MM.1S (cell line): Measurements from ENCODE around the gene COX8C.

ENCODE experiments used
- DNase-seq: peaks from one replicate; pipeline ENCODE4 v3.0.0-alpha.2; 2015
- H2AFZ ChIP-seq: fragments of 300-600 bp; sonication (generic); 2 replicates; pipeline ENCODE4 v1.6.0; 2016; ENCODE audit warnings: antibody characterized with exemption, low read length
- H3F3A ChIP-seq: fragments of 300-600 bp; sonication (generic); 2 replicates; pipeline ENCODE4 v1.6.1; 2016; ENCODE audit warnings: mild to moderate bottlenecking, antibody characterized with exemption, low read length, moderate library complexity, mixed read lengths; ENCODE audit not compliant: insufficient read depth
- H3K27ac ChIP-seq: fragments of 300-600 bp; sonication (generic); 2 replicates; pipeline ENCODE4 v1.5.1; 2016; ENCODE audit warnings: mild to moderate bottlenecking, low read length
- H3K27me3 ChIP-seq: fragments of 300-600 bp; sonication (generic); replicated peaks from 2 replicates; pipeline ENCODE4 v1.6.0; 2016; ENCODE audit warnings: low read length; ENCODE audit not compliant: insufficient read depth
- H3K36me3 ChIP-seq: fragments of 300-600 bp; sonication (generic); replicated peaks from 2 replicates; pipeline ENCODE4 v1.6.1; 2016; ENCODE audit warnings: mild to moderate bottlenecking, low read length, mixed read lengths; ENCODE audit not compliant: insufficient read depth
- H3K4me1 ChIP-seq: fragments of 300-600 bp; sonication (generic); 2 replicates; pipeline ENCODE4 v1.6.1; 2016; ENCODE audit warnings: low read length, mixed read lengths
- H3K4me2 ChIP-seq: fragments of 300-600 bp; sonication (generic); 2 replicates; pipeline ENCODE4 v1.6.0; 2016; ENCODE audit warnings: low read depth, low read length
- H3K4me3 ChIP-seq: fragments of 300-600 bp; sonication (generic); 2 replicates; pipeline ENCODE4 v1.5.1; 2016; ENCODE audit warnings: low read length, mixed read lengths
- H3K79me2 ChIP-seq: fragments of 300-600 bp; sonication (generic); 2 replicates; pipeline ENCODE4 v1.6.1; 2016; ENCODE audit warnings: mixed run types, low read length, mixed read lengths
- H3K9ac ChIP-seq: fragments of 300-600 bp; sonication (generic); 2 replicates; pipeline ENCODE4 v1.6.1; 2016; ENCODE audit warnings: low read length, mixed read lengths
- H3K9me2 ChIP-seq: fragments of 300-600 bp; sonication (generic); replicated peaks from 2 replicates; pipeline ENCODE4 v1.6.1; 2016; ENCODE audit warnings: mild to moderate bottlenecking, low read length, mixed read lengths; ENCODE audit not compliant: insufficient read depth
- H3K9me3 ChIP-seq: fragments of 300-600 bp; sonication (generic); replicated peaks from 2 replicates; pipeline ENCODE4 v1.6.1; 2016; ENCODE audit warnings: mild to moderate bottlenecking, low read length, mixed read lengths; ENCODE audit not compliant: insufficient read depth
- H4K20me1 ChIP-seq: fragments of 300-600 bp; sonication (generic); 2 replicates; pipeline ENCODE4 v1.6.1; 2016; ENCODE audit warnings: mild to moderate bottlenecking, low read length, moderate library complexity, mixed read lengths; ENCODE audit not compliant: insufficient read depth
- CTCF ChIP-seq: fragments of 300-600 bp; sonication (generic); IDR thresholded peaks from 2 replicates; pipeline ENCODE4 v1.5.1; 2016; ENCODE audit warnings: antibody characterized with exemption, low read length, mixed read lengths
- EZH2 ChIP-seq: fragments of 300-600 bp; sonication (generic); optimal IDR thresholded peaks from 2 replicates; pipeline ENCODE3; 2017; ENCODE audit warnings: low read depth, mild to moderate bottlenecking, antibody characterized with exemption, low read length, mixed read lengths
- EZH2phosphoT487 ChIP-seq: fragments of 300-600 bp; sonication (generic); IDR thresholded peaks from 2 replicates; pipeline ENCODE4 v1.6.1; 2018; ENCODE audit warnings: antibody characterized with exemption, low read length

The COX8C gene

GRCh38 chr14:93332397-93332852 lies 14.6 kb upstream of the COX8C start:
- H3K79me2 ChIP-seq = peaks cover 49% of the 10 kb centered on the region
- H3K9me2 ChIP-seq = no peaks in the 10 kb centered on the region
- peak overlapping the region; percentile 67; the same call in 1 of the 2 replicates for H3K27ac ChIP-seq
- peaks cover 9% of the 10 kb centered on the region; the same call in 1 of the 2 replicates for H3F3A ChIP-seq
- H4K20me1 ChIP-seq = no peaks in the 10 kb centered on the region
- no peak overlapping the region for H2AFZ ChIP-seq
- no peaks in the 10 kb centered on the region for H3K36me3 ChIP-seq
- H3K4me1 ChIP-seq = peaks cover 6% of the 10 kb centered on the region; the same call in 1 of the 2 replicates
- TF ChIP-seq EZH2 = no peak
- TF ChIP-seq EZH2phosphoT487 = no peak
- TF ChIP-seq CTCF = no peak
- peak overlapping the region; percentile 85; the same call in 1 of the 2 replicates for H3K4me2 ChIP-seq
- no peaks in the 10 kb centered on the region for H3K27me3 ChIP-seq
- DNase-seq = peak; percentile 46
- H3K9ac ChIP-seq = peak overlapping the region; percentile 81
- no peaks in the 10 kb centered on the region for H3K9me3 ChIP-seq
- H3K4me3 ChIP-seq = peak overlapping the region; percentile 80

- peak within 1 kb of the TSS; percentile 78 for H2AFZ ChIP-seq
- no peaks in the 10 kb centered on the region for H4K20me1 ChIP-seq
- H3K9ac ChIP-seq = peak within 1 kb of the TSS; percentile 81
- H3K79me2 ChIP-seq = peaks cover 43% of the 10 kb centered on the region
- peak within 1 kb of the TSS; percentile 85 for H3K4me2 ChIP-seq
- DNase-seq = peak; percentile 89
- H3K4me1 ChIP-seq = peaks cover 9% of the 10 kb centered on the region; the same call in 1 of the 2 replicates
- H3K27me3 ChIP-seq = no peaks in the 10 kb centered on the region
- TF ChIP-seq EZH2 = no peak
- TF ChIP-seq CTCF = peak; percentile 13; the same call in 1 of the 2 replicates
- H3K4me3 ChIP-seq = peak within 1 kb of the TSS; percentile 81
- no peaks in the 10 kb centered on the region for H3K36me3 ChIP-seq
- H3K27ac ChIP-seq = peak within 1 kb of the TSS; percentile 68
- H3K9me3 ChIP-seq = no peaks in the 10 kb centered on the region
- H3K9me2 ChIP-seq = no peaks in the 10 kb centered on the region
- peaks cover 9% of the 10 kb centered on the region; the same call in 1 of the 2 replicates for H3F3A ChIP-seq
These were observed 13.9 kb upstream of the COX8C start, which contains the start of gene BTBD7 for GRCh38 chr14:93332853-93333630. BTBD7 (minus strand) TSS chr14:93333036; CDS start chr14:93296051, 36,985 bp downstream.

GRCh38 chr14:93333631-93334103 lies 13.3 kb upstream of the COX8C start:
- Histone ChIP-seq H3K4me1 (peaks cover 9% of the 10 kb centered on the region; the same call in 1 of the 2 replicates), H3K9me3 (no peaks in the 10 kb centered on the region), H3K4me2 (peak overlapping the region; percentile 79), H3K27me3 (no peaks in the 10 kb centered on the region), H4K20me1 (no peaks in the 10 kb centered on the region), H3K9me2 (no peaks in the 10 kb centered on the region), H3K9ac (peak overlapping the region; percentile 75), H3K36me3 (no peaks in the 10 kb centered on the region), H2AFZ (peak overlapping the region; percentile 78), H3F3A (peaks cover 9% of the 10 kb centered on the region; the same call in 1 of the 2 replicates), H3K27ac (peak overlapping the region; percentile 68; the same call in 1 of the 2 replicates), H3K79me2 (peaks cover 37% of the 10 kb centered on the region), H3K4me3 (peak overlapping the region; percentile 81)
- DNase-seq = no peak
- TF ChIP-seq EZH2phosphoT487 (no peak), CTCF (no peak)
